ENCODE measurements around the gene KAZN.

The KAZN gene

DNA sequence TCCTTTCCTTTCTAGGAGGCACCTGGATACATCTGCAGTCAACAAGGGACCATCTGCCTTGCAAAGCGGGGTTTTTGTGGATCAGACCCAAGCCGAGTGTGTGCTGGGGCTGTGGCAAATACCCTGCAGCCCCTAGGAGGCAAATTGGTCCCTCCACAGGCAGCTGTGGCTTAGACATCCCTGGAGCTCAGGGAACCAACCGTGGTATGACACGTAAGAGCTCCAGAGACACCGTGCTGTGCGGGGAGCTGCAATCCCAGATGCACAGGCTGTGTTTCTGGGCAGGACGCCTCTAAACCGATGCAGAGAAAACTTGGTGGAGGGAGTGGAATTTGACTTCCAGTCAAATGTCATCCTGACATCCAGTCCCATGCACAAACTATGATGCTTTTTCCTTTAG is 141.5 kb downstream of the KAZN start:
- FAIRE-seq (no peak), DNase-seq (ENCODE audit: insufficient read length, low spot score) (no peak)
- TF ChIP-seq CTCF (IDR thresholded peaks at IDR 0.05; ENCODE audit: insufficient read depth, missing control alignments) = no peak

- DNase-seq (ENCODE audit: insufficient read length, low spot score) (no peak), FAIRE-seq (no peak)
- no peak for TF ChIP-seq CTCF (IDR thresholded peaks at IDR 0.05; ENCODE audit: insufficient read depth, missing control alignments)
Observed at GRCh38 chr1:14741082-14741481, 142.6 kb downstream of the KAZN start.

DNA sequence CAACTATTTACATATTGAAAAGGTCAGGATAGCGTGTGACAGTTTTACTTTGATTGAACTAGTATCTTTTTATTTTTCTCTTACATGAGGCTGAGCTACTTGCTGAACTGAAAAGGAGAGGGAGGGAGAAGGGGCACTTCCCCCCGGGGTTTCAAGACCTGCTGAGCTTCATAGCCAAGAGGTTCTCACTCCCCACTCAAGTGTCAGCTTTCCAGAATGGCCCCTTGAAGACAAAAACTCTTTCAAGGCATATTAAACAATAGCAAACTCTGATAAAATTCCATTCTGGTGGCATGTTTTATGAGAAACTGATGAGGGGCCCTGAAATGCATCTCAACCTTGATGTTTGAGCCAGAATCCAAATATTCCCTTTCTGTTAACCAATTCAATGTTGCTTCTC is 143.0 kb downstream of the KAZN start:
- no peak for TF ChIP-seq CTCF (IDR thresholded peaks at IDR 0.05; ENCODE audit: insufficient read depth, missing control alignments)
- no peak for DNase-seq (ENCODE audit: insufficient read length, low spot score)
- no peak for FAIRE-seq

- TF ChIP-seq CTCF (IDR thresholded peaks at IDR 0.05; ENCODE audit: insufficient read depth, missing control alignments) = no peak
- FAIRE-seq = no peak
- no peak for DNase-seq (ENCODE audit: insufficient read length, low spot score)
Observed at GRCh38 chr1:14742181-14742980, 143.9 kb downstream of the KAZN start.

DNA sequence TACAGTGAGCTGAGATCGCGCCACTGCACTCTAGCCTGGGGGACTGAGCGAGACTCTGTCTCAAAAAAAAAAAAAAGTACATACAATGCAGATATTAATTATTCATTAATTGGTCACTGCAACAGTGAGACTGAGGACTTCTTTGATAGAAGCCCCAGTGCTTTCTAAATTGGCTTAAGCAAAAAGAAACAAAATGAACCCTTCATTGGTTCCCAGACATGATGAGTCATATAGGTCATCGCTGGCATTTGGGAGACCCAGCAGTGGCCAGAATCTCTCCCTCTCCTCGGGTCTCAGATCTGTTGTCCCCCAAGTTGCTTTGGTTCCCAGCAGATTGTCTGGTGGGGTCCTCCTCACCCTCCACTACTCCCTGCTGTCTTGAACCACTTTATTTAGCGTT is 144.9 kb downstream of the KAZN start:
- no peak for TF ChIP-seq CTCF (IDR thresholded peaks at IDR 0.05; ENCODE audit: insufficient read depth, missing control alignments)
- FAIRE-seq = no peak

GRCh38 chr1:14745001-14745720 is 146.7 kb downstream of the KAZN start:
- TF ChIP-seq CTCF (IDR thresholded peaks at IDR 0.05; ENCODE audit: insufficient read depth, missing control alignments) = no peak
- FAIRE-seq = no peak
- DNase-seq (ENCODE audit: insufficient read length, low spot score) = no peak

More for the DNA sequence above, 144.9 kb downstream of the KAZN start:
- DNase-seq (ENCODE audit: insufficient read length, low spot score) = no peak

- DNase-seq (ENCODE audit: insufficient read length, low spot score) = no peak
- TF ChIP-seq CTCF (IDR thresholded peaks at IDR 0.05; ENCODE audit: insufficient read depth, missing control alignments) = no peak
- FAIRE-seq = no peak
Observed at GRCh38 chr1:14745789-14746188, 147.3 kb downstream of the KAZN start.
